Measurements from ENCODE around the gene RPS27L. TPM values are rescaled to one million over a fixed set of nuclear protein-coding genes. Genes with fewer than 3 reads are reported as not detected.
A peak's percentile ranks its signal among the peaks of the same experiment; 100 is the strongest.

Gene RPS27L
- total RNA-seq, 1 experiment from 2014 or later, result 133 TPM

- TF ChIP-seq OVOL2 (CRISPR knock-in tag; IDR thresholded peaks at IDR 0.05; ENCODE audit: borderline replicate concordance) (no peak), KAT7 (CRISPR knock-in tag; IDR thresholded peaks at IDR 0.05; ENCODE audit: borderline replicate concordance) (peak; percentile 76), ZNF423 (CRISPR knock-in tag; IDR thresholded peaks at IDR 0.05) (peak; percentile 87), FOXP1 (CRISPR knock-in tag; IDR thresholded peaks at IDR 0.05; ENCODE audit: borderline replicate concordance) (peak; percentile 74; the same call in 1 of the 2 replicates), NFE2L1 (CRISPR knock-in tag; IDR thresholded peaks at IDR 0.05) (0 out of 2 replicates have a peak, but pooled peaks have one; percentile 18), GTF2I (CRISPR knock-in tag; conservative IDR thresholded peaks at IDR 0.05) (no peak), ETV6 (CRISPR knock-in tag; IDR thresholded peaks at IDR 0.05) (peak; percentile 79; the same call in 1 of the 2 replicates), PREB (CRISPR knock-in tag; IDR thresholded peaks at IDR 0.05; ENCODE audit: borderline replicate concordance) (no peak), TP53 (CRISPR knock-in tag; IDR thresholded peaks at IDR 0.05) (peak; percentile 99), ATF6 (CRISPR knock-in tag; IDR thresholded peaks at IDR 0.05) (no peak), ZNF671 (CRISPR knock-in tag; IDR thresholded peaks at IDR 0.05) (no peak)
- TF ChIP-seq, protein P1, sequence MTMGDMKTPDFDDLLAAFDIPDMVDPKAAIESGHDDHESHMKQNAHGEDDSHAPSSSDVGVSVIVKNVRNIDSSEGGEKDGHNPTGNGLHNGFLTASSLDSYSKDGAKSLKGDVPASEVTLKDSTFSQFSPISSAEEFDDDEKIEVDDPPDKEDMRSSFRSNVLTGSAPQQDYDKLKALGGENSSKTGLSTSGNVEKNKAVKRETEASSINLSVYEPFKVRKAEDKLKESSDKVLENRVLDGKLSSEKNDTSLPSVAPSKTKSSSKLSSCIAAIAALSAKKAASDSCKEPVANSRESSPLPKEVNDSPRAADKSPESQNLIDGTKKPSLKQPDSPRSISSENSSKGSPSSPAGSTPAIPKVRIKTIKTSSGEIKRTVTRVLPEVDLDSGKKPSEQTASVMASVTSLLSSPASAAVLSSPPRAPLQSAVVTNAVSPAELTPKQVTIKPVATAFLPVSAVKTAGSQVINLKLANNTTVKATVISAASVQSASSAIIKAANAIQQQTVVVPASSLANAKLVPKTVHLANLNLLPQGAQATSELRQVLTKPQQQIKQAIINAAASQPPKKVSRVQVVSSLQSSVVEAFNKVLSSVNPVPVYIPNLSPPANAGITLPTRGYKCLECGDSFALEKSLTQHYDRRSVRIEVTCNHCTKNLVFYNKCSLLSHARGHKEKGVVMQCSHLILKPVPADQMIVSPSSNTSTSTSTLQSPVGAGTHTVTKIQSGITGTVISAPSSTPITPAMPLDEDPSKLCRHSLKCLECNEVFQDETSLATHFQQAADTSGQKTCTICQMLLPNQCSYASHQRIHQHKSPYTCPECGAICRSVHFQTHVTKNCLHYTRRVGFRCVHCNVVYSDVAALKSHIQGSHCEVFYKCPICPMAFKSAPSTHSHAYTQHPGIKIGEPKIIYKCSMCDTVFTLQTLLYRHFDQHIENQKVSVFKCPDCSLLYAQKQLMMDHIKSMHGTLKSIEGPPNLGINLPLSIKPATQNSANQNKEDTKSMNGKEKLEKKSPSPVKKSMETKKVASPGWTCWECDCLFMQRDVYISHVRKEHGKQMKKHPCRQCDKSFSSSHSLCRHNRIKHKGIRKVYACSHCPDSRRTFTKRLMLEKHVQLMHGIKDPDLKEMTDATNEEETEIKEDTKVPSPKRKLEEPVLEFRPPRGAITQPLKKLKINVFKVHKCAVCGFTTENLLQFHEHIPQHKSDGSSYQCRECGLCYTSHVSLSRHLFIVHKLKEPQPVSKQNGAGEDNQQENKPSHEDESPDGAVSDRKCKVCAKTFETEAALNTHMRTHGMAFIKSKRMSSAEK (CRISPR knock-in tag; IDR thresholded peaks at IDR 0.05; ENCODE audit: borderline replicate concordance), result no peak
Observed at GRCh38 chr15:63157118-63157843, at the start of gene RPS27L (continued).

GRCh38 chr15:63206079-63206478 lies 48.8 kb upstream of the RPS27L start:
- H3K4me3 Mint-ChIP-seq, result no peak overlapping the region
- TF ChIP-seq ZNF423 (CRISPR knock-in tag; IDR thresholded peaks at IDR 0.05), result no peak
- no peak for TF ChIP-seq JAZF1 (CRISPR knock-in tag; IDR thresholded peaks at IDR 0.05)
- TF ChIP-seq ATF6 (CRISPR knock-in tag; IDR thresholded peaks at IDR 0.05), result no peak
- TF ChIP-seq SMAD3 (CRISPR knock-in tag; IDR thresholded peaks at IDR 0.05; ENCODE audit: borderline replicate concordance), result no peak
- no peak for TF ChIP-seq RORB (CRISPR knock-in tag; IDR thresholded peaks at IDR 0.05)
- TF ChIP-seq ZNF219 (CRISPR knock-in tag; IDR thresholded peaks at IDR 0.05; ENCODE audit: borderline replicate concordance), result no peak
- no peak for TF ChIP-seq ZNF396 (CRISPR knock-in tag; IDR thresholded peaks at IDR 0.05; ENCODE audit: borderline replicate concordance)
- no peak for TF ChIP-seq TEAD4 (CRISPR knock-in tag; IDR thresholded peaks at IDR 0.05)
- TF ChIP-seq, protein P2, sequence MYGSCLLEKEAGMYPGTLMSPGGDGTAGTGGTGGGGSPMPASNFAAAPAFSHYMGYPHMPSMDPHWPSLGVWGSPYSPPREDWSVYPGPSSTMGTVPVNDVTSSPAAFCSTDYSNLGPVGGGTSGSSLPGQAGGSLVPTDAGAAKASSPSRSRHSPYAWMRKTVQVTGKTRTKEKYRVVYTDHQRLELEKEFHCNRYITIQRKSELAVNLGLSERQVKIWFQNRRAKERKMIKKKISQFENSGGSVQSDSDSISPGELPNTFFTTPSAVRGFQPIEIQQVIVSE (CRISPR knock-in tag; IDR thresholded peaks at IDR 0.05; ENCODE audit: borderline replicate concordance), result no peak
- TF ChIP-seq JUN (CRISPR knock-in tag; IDR thresholded peaks at IDR 0.05), result no peak
- no peak for TF ChIP-seq E2F1 (CRISPR knock-in tag; IDR thresholded peaks at IDR 0.05)
- TF ChIP-seq, protein P3, sequence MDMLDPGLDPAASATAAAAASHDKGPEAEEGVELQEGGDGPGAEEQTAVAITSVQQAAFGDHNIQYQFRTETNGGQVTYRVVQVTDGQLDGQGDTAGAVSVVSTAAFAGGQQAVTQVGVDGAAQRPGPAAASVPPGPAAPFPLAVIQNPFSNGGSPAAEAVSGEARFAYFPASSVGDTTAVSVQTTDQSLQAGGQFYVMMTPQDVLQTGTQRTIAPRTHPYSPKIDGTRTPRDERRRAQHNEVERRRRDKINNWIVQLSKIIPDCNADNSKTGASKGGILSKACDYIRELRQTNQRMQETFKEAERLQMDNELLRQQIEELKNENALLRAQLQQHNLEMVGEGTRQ (CRISPR knock-in tag; IDR thresholded peaks at IDR 0.05), result no peak
- no peak for TF ChIP-seq NFATC4 (CRISPR knock-in tag; IDR thresholded peaks at IDR 0.05)
- DNase-seq (ENCODE audit: low spot score) (no peak), ATAC-seq (no peak)
- no peaks in the 10 kb centered on the region; the same call in 1 of the 2 replicates for H3K36me3 Mint-ChIP-seq
- ChIA-PET CTCF (no interaction called here), POLR2A (no interaction called here)
- H3K4me1 Mint-ChIP-seq, result peaks cover 31% of the 10 kb centered on the region
- no peaks in the 10 kb centered on the region for H3K27me3 Mint-ChIP-seq (ENCODE audit: low read depth)
- no peaks in the 10 kb centered on the region for H3K9me3 Mint-ChIP-seq
- no peak overlapping the region for H3K27ac Mint-ChIP-seq
